IPS DF 6.9 (cell line): ENCODE data around the gene ZNF365.

Source experiments
- DNase-seq: peaks from one replicate; pipeline ENCODE4 v3.0.0-alpha.2; 2013; ENCODE audit warnings: low read depth, low spot score
- H3K27ac ChIP-seq: one replicate; pipeline ENCODE4 v1.5.1; 2013; ENCODE audit warnings: low read length, control low read depth
- H3K27me3 ChIP-seq: 2 replicates; pipeline ENCODE4 v1.6.1; 2013; ENCODE audit warnings: mild to moderate bottlenecking, low read length; ENCODE audit not compliant: control insufficient read depth, insufficient read depth
- H3K36me3 ChIP-seq: 2 replicates; pipeline ENCODE4 v1.6.1; 2013; ENCODE audit warnings: low read length; ENCODE audit not compliant: control insufficient read depth, insufficient read depth
- H3K4me1 ChIP-seq: 2 replicates; pipeline ENCODE4 v1.6.1; 2013; ENCODE audit warnings: low read length; ENCODE audit not compliant: control insufficient read depth, insufficient read depth
- H3K4me3 ChIP-seq: 2 replicates; pipeline ENCODE4 v1.5.1; 2013; ENCODE audit warnings: mild to moderate bottlenecking, low read length
- H3K9me3 ChIP-seq: 2 replicates; pipeline ENCODE4 v1.6.1; 2013; ENCODE audit warnings: low read length, inconsistent platforms; ENCODE audit not compliant: control insufficient read depth, insufficient read depth
- WGBS: extraction: QIAGEN DNeasy Blood & Tissue Kit; methylation state at CpG from one replicate; pipeline ENCODE4 v1.1.7; 2013; ENCODE audit warnings: mixed read lengths, missing lambda C conversion rate; ENCODE audit not compliant: insufficient read length, insufficient coverage; 5-methylcytosine and 5-hydroxymethylcytosine counted together

The ZNF365 gene

GRCh38 chr10:62414359-62414758, 40.2 kb downstream of the ZNF365 start:
- no peaks in the 10 kb centered on the region for H3K36me3 ChIP-seq
- no CpG with 5 or more reads among the region's 1 CpG for WGBS

GRCh38 chr10:62422068-62422590, 48.0 kb downstream of the ZNF365 start:
- Histone ChIP-seq H3K4me1 (peaks cover 1% of the 10 kb centered on the region; the same call in 1 of the 2 replicates), H3K4me3 (no peak overlapping the region), H3K27ac (no peak overlapping the region), H3K27me3 (peaks cover 2% of the 10 kb centered on the region), H3K9me3 (no peaks in the 10 kb centered on the region), H3K36me3 (no peaks in the 10 kb centered on the region)
- no peak for DNase-seq
- WGBS, result no CpG with 5 or more reads among the region's 1 CpG

More at GRCh38 chr10:62414359-62414758, 40.2 kb downstream of the ZNF365 start:
- no peak for DNase-seq
- no peaks in the 10 kb centered on the region for H3K27me3 ChIP-seq
- no peak overlapping the region for H3K27ac ChIP-seq
- no peaks in the 10 kb centered on the region for H3K4me1 ChIP-seq
- no peaks in the 10 kb centered on the region for H3K9me3 ChIP-seq
- H3K4me3 ChIP-seq, result no peak overlapping the region

GRCh38 chr10:62424026-62424425, 49.9 kb downstream of the ZNF365 start:
- Histone ChIP-seq H3K27me3 (peaks cover 2% of the 10 kb centered on the region), H3K4me3 (no peak overlapping the region), H3K36me3 (no peaks in the 10 kb centered on the region), H3K4me1 (peaks cover 1% of the 10 kb centered on the region; the same call in 1 of the 2 replicates), H3K9me3 (no peaks in the 10 kb centered on the region), H3K27ac (no peak overlapping the region)
- DNase-seq, result no peak
- no CpG with 5 or more reads among the region's 1 CpG for WGBS

GRCh38 chr10:62426086-62426485, 51.9 kb downstream of the ZNF365 start:
- H3K4me1 ChIP-seq, result peaks cover 1% of the 10 kb centered on the region; the same call in 1 of the 2 replicates
- no peaks in the 10 kb centered on the region for H3K36me3 ChIP-seq
- H3K27ac ChIP-seq, result no peak overlapping the region
- H3K27me3 ChIP-seq, result peaks cover 2% of the 10 kb centered on the region
- DNase-seq, result no peak
- H3K4me3 ChIP-seq, result no peak overlapping the region
- no peaks in the 10 kb centered on the region for H3K9me3 ChIP-seq
- no CpG with 5 or more reads among the region's 1 CpG for WGBS

GRCh38 chr10:62426600-62426999, 52.4 kb downstream of the ZNF365 start:
- DNase-seq, result no peak
- peaks cover 1% of the 10 kb centered on the region; the same call in 1 of the 2 replicates for H3K4me1 ChIP-seq
- WGBS, result no CpG with 5 or more reads among the region's 3 CpGs
- no peak overlapping the region for H3K27ac ChIP-seq
- no peak overlapping the region for H3K4me3 ChIP-seq
- no peaks in the 10 kb centered on the region for H3K9me3 ChIP-seq
- H3K36me3 ChIP-seq, result no peaks in the 10 kb centered on the region
- H3K27me3 ChIP-seq, result peaks cover 2% of the 10 kb centered on the region

GRCh38 chr10:62430881-62431280, 56.7 kb downstream of the ZNF365 start:
- H3K36me3 ChIP-seq, result no peaks in the 10 kb centered on the region
- no peaks in the 10 kb centered on the region; the same call in 1 of the 2 replicates for H3K27me3 ChIP-seq
- no CpG with 5 or more reads among the region's 1 CpG for WGBS
- no peak for DNase-seq
- H3K9me3 ChIP-seq, result no peaks in the 10 kb centered on the region
- H3K27ac ChIP-seq, result no peak overlapping the region
- no peak overlapping the region for H3K4me3 ChIP-seq
- peaks cover 1% of the 10 kb centered on the region; the same call in 1 of the 2 replicates for H3K4me1 ChIP-seq

- Histone ChIP-seq H3K4me1 (no peaks in the 10 kb centered on the region), H3K9me3 (no peaks in the 10 kb centered on the region), H3K36me3 (no peaks in the 10 kb centered on the region), H3K4me3 (no peak overlapping the region), H3K27me3 (no peaks in the 10 kb centered on the region; the same call in 1 of the 2 replicates), H3K27ac (no peak overlapping the region)
- WGBS, result no CpG with 5 or more reads among the region's 5 CpGs
- no peak for DNase-seq
Observed at GRCh38 chr10:62433181-62433692, 59.1 kb downstream of the ZNF365 start.

GRCh38 chr10:62433901-62434300, 59.7 kb downstream of the ZNF365 start:
- no CpG with 5 or more reads among the region's 4 CpGs for WGBS
- Histone ChIP-seq H3K9me3 (no peaks in the 10 kb centered on the region), H3K27ac (no peak overlapping the region)

GRCh38 chr10:62437696-62438095, 63.5 kb downstream of the ZNF365 start:
- H3K27me3 ChIP-seq, result no peaks in the 10 kb centered on the region
- H3K4me3 ChIP-seq, result no peak overlapping the region
- H3K36me3 ChIP-seq, result no peaks in the 10 kb centered on the region
- no CpG with 5 or more reads among the region's 3 CpGs for WGBS
- no peak for DNase-seq
- H3K27ac ChIP-seq, result no peak overlapping the region
- H3K9me3 ChIP-seq, result no peaks in the 10 kb centered on the region
- no peaks in the 10 kb centered on the region; the same call in 1 of the 2 replicates for H3K4me1 ChIP-seq

More at GRCh38 chr10:62433901-62434300, 59.7 kb downstream of the ZNF365 start:
- no peak overlapping the region for H3K4me3 ChIP-seq
- no peak for DNase-seq
- no peaks in the 10 kb centered on the region for H3K27me3 ChIP-seq
- no peaks in the 10 kb centered on the region for H3K4me1 ChIP-seq
- no peaks in the 10 kb centered on the region for H3K36me3 ChIP-seq

GRCh38 chr10:62442006-62442405, 67.8 kb downstream of the ZNF365 start:
- Histone ChIP-seq H3K4me1 (no peaks in the 10 kb centered on the region; the same call in 1 of the 2 replicates), H3K4me3 (no peak overlapping the region), H3K9me3 (no peaks in the 10 kb centered on the region), H3K36me3 (no peaks in the 10 kb centered on the region), H3K27me3 (no peaks in the 10 kb centered on the region), H3K27ac (no peak overlapping the region)
- no peak for DNase-seq
- WGBS, result no CpG with 5 or more reads among the region's 3 CpGs
